Ovary (tissue), 3 donors: ENCODE results near the gene CCT8.

ENCODE experiments used
- CTCF ChIP-seq, 3 donors: fragments of 450-650 bp in 2 of 3; fragments of 200-600 bp in 1 of 3; IDR thresholded peaks; one replicate each; pipeline versions ENCODE4 v1.5.1 to v1.8.0; 2016 to 2022; ENCODE audit warnings: antibody characterized with exemption in 3 of 3, mild to moderate bottlenecking in 1 of 3
- EP300 ChIP-seq: sonication (generic); formaldehyde crosslinking; IDR thresholded peaks from one replicate; pipeline ENCODE4 v1.6.1; 2017; ENCODE audit warnings: antibody characterized with exemption
- POLR2A ChIP-seq: fragments of 450-650 bp; IDR thresholded peaks from one replicate; pipeline ENCODE4 v1.6.1; 2017; ENCODE audit warnings: antibody characterized with exemption, mild to moderate bottlenecking, moderate library complexity
- donor health status: DM: no; HTN: no; CAD: no.

DNA sequence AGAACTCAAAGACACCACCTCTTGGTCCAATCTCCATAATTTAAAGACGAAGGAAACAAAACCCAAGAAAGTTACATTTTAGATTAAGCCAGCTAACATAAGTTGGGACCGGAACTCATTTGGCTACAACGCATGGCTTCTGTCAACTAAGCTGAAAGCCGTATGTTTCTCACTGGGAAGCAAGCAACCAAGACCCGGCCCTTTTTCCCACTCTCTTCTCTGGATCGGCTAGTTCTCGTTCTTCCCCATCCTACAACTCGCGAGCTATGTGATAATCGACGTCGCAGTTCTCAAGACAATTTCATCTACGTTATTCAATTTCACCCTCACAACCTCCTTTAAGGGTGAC lies 601 bp downstream of the CCT8 start:
- TF ChIP-seq POLR2A (no peak), CTCF (IDR thresholded peaks at IDR 0.05) (no peak), EP300 (no peak)
